Mesodermal cell (in vitro differentiated cells): ENCODE results near the gene CA7.
"Not testable (repeated sequence)": the region's sequence is repeated elsewhere in the genome, so short reads cannot be mapped to it uniquely, and the experiment has no call there.

Experiments
- H3K27ac ChIP-seq: 2 replicates; pipeline ENCODE4 v1.7.0; 2013; ENCODE audit warnings: mild to moderate bottlenecking, low read depth, low read length, moderate library complexity; ENCODE audit not compliant: severe bottlenecking
- H3K36me3 ChIP-seq: 2 replicates; pipeline ENCODE4 v1.7.1; 2013; ENCODE audit warnings: mild to moderate bottlenecking, low read length, moderate library complexity; ENCODE audit not compliant: control insufficient read depth, insufficient read depth
- H3K4me1 ChIP-seq: one replicate; pipeline ENCODE4 v1.7.1; 2013; ENCODE audit warnings: mild to moderate bottlenecking, low read length; ENCODE audit not compliant: insufficient read depth, control insufficient read depth, poor library complexity, severe bottlenecking
- H3K4me3 ChIP-seq: 2 replicates; pipeline ENCODE4 v1.7.0; 2013; ENCODE audit warnings: low read length, control low read depth, mild to moderate bottlenecking; ENCODE audit not compliant: insufficient read depth, poor library complexity, severe bottlenecking; ENCODE audit errors: extremely low read depth
- H3K9me3 ChIP-seq: 2 replicates; pipeline ENCODE4 v1.7.1; 2013; ENCODE audit warnings: mild to moderate bottlenecking, low read length, moderate library complexity; ENCODE audit not compliant: control insufficient read depth
- WGBS, 2 experiments: methylation state at CpG; one replicate each; pipeline ENCODE4 v1.1.5; 2013; ENCODE audit warnings: missing lambda C conversion rate in 2 of 2; ENCODE audit not compliant: insufficient coverage in 2 of 2; 5-methylcytosine and 5-hydroxymethylcytosine counted together

Gene CA7

DNA sequence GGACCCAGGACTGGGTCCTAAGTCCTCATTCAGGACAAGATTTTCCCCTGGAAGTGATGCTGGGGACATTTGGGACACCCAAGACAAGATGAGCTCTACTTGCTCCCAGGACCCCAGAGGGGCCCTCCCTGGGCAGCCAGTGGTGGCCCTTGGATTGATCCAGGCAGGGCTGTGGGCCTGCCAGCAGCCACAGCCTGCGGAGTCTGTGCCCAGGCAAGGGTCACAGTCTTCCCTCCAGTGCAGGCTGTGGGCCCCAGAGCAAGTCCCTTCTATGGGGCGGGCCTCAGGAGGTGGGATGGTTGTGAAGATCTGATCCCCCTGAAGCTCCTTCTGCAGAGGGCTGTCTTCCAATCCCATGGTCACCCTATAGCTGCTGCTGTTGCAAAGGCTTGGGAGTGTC lies 12.6 kb downstream of the CA7 start:
- no peak overlapping the region for H3K27ac ChIP-seq
- no peaks in the 10 kb centered on the region for H3K36me3 ChIP-seq
- H3K4me1 ChIP-seq, result peaks cover 3% of the 10 kb centered on the region
- 100% methylated on average over 1 of the region's 2 CpGs for WGBS, 2 experiments
- H3K4me3 ChIP-seq, result no peak overlapping the region
- H3K9me3 ChIP-seq, result no peaks in the 10 kb centered on the region

- 90 to 93% methylated on average over 2 to 3 of the region's 6 CpGs for WGBS, 2 experiments
- Histone ChIP-seq H3K27ac (no peak overlapping the region), H3K9me3 (no peaks in the 10 kb centered on the region), H3K36me3 (no peaks in the 10 kb centered on the region), H3K4me1 (peaks cover 3% of the 10 kb centered on the region), H3K4me3 (no peak overlapping the region)
Measured at GRCh38 chr16:66857437-66857836, 13.2 kb downstream of the CA7 start.

GRCh38 chr16:66858740-66859396 lies 14.7 kb downstream of the CA7 start:
- whole genome bisulfite sequencing, 2 experiments, result 81 to 93% methylated on average over 2 to 4 of the region's 4 CpGs
- H3K36me3 ChIP-seq, result no peaks in the 10 kb centered on the region

DNA sequence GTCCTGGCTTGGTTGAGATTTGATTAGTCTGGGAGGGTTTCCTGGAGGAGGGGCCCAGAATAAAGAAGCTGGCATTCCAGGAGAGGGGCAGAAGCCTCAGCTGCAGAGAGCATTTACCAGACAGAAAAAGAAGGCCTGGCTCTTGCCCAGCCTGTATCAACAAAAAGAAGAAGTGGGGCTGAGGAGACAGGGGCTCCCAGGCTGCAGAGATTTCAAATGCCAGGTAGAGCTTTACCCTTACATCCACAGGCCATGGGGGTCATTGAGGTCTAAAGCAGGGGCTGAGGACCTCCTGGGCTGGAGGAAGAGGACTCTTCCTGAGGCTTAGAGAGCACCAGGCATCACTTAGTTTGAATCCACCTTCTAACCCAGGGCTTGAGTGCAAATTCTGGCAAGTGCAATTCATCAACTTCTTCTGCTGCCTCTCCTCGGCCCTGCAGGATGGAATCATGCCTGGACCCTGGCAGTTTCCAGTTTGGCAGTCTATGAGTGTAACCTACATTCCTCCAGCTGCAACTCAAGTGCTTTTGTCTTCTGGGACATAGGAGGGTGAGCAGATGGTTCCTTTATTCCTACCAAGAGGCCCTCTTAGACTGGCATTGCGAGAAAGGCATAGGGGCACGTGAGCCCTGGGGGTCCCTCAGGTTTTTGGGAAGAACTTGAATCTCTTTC lies 15.3 kb downstream of the CA7 start:
- H3K4me1 ChIP-seq, result peaks cover 3% of the 10 kb centered on the region
- H3K4me3 ChIP-seq, result no peak overlapping the region
- no peaks in the 10 kb centered on the region for H3K36me3 ChIP-seq
- H3K9me3 ChIP-seq, result no peaks in the 10 kb centered on the region
- WGBS, 2 experiments, result 92 to 93% methylated on average over 3 of the region's 3 CpGs
- no peak overlapping the region for H3K27ac ChIP-seq

More at GRCh38 chr16:66858740-66859396, 14.7 kb downstream of the CA7 start:
- Histone ChIP-seq H3K9me3 (no peaks in the 10 kb centered on the region), H3K4me3 (no peak overlapping the region), H3K27ac (no peak overlapping the region), H3K4me1 (peaks cover 3% of the 10 kb centered on the region)

DNA sequence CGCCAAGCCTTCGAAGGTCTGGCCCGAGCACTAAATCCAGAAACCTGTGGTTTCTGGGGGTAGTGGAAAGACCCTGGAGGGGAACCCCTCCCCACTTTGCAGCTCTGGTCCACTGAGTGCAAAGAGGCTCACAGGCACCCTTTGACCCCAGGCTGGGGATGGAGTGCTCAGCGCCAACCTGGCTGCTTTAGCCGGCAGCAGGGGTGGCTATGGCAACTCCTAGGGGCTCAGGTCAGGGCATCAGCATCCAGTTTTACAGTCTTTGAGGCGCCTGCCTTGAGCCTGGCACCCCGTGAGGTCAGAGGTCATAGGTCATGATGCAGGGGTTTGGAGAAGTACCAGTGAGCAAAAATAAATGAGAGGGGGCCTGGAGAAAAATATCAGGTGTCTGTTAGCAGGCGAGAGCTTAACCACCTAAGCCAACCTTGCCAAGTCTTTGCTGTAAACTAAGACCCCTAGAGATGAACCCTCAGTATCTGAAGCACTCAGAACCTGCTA lies 17.9 kb downstream of the CA7 start:
- no peaks in the 10 kb centered on the region for H3K36me3 ChIP-seq
- no peaks in the 10 kb centered on the region for H3K9me3 ChIP-seq
- no peak overlapping the region for H3K4me3 ChIP-seq
- peaks cover 3% of the 10 kb centered on the region for H3K4me1 ChIP-seq
- WGBS, 2 experiments, result 88 to 96% methylated on average over 7 of the region's 8 CpGs
- no peak overlapping the region for H3K27ac ChIP-seq

DNA sequence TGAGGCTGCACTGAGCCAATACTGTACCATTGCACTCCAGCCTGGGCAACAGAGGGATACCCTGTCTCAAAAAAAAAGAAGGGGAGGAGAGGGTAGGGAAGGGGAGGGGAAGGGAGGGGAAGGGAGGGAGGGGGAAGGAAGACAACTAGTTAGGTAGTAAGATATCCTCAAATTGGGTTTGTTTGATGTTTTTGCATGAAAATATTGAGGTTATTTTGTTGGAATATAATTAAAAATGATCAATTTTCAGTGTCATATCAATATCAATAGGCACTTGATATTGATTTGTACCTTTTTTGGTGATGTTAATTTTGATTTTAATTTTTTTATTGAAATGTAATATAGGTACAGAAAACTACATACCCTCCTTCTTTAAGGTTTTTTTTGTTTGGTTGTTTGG lies 19.5 kb downstream of the CA7 start:
- no peaks in the 10 kb centered on the region for H3K9me3 ChIP-seq
- no peaks in the 10 kb centered on the region for H3K36me3 ChIP-seq
- no peak overlapping the region for H3K27ac ChIP-seq
- peaks cover 3% of the 10 kb centered on the region for H3K4me1 ChIP-seq
- no peak overlapping the region for H3K4me3 ChIP-seq

GRCh38 chr16:66869424-66869823 lies 25.2 kb downstream of the CA7 start:
- Histone ChIP-seq H3K4me3 (no peak overlapping the region), H3K27ac (no peak overlapping the region), H3K4me1 (peaks cover 6% of the 10 kb centered on the region), H3K36me3 (no peaks in the 10 kb centered on the region), H3K9me3 (no peaks in the 10 kb centered on the region)
- WGBS, 2 experiments, result 100% methylated on average over 1 of the region's 1 CpG; no CpG with 5 or more reads in 1 of the 2 experiments

- not testable (repeated sequence) for H3K27ac ChIP-seq, H3K9me3 ChIP-seq, H3K4me3 ChIP-seq, H3K36me3 ChIP-seq
- H3K4me1 ChIP-seq, result peaks cover 18% of the 10 kb centered on the region
- 92 to 100% methylated on average over 2 of the region's 2 CpGs for WGBS, 2 experiments
Measured at GRCh38 chr16:66871363-66871762, 27.1 kb downstream of the CA7 start.

DNA sequence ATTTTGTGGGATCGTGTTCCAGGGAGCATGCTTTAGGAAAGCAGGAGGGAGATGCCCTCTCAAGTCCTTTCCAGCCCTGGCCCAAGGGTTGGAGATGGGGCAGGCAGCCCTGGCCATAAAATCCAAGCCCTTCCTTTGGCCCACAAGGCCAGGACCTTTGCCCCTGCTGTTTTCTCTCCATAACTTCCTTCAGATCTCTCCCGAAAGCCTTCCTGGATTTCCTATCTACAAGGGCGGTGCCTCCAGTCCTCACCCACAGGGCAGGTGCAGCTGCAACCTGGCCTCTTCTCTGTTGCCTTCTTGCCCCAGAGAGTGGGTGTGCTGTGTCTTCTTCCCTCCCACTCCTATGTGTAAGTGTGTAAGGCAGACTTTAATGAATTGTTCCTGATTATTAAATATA lies 27.6 kb downstream of the CA7 start:
- WGBS, 2 experiments, result 56 to 100% methylated on average over 1 of the region's 3 CpGs
- Histone ChIP-seq H3K9me3 (no peaks in the 10 kb centered on the region), H3K36me3 (no peaks in the 10 kb centered on the region), H3K4me1 (peaks cover 18% of the 10 kb centered on the region), H3K27ac (no peak overlapping the region), H3K4me3 (no peak overlapping the region)

DNA sequence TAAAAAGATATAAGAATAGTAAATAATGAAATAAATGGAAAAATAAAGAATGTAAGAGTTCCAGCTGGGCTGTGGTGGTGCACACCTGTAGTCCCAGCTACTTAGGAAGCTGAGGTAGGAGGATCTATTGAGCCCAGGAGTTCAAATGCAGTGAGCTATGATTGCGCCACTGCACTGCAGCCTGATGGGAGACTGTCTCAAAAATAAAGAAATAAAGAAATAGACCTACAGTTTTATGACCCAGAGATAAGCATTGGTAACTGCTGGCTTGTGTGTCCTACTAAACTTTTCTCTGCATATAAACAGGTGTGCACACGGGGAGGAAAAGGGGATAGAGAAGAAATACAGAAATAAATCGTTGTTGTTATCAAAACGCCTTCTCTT lies 28.3 kb downstream of the CA7 start:
- H3K27ac ChIP-seq, result no peak overlapping the region
- H3K9me3 ChIP-seq, result no peaks in the 10 kb centered on the region
- H3K36me3 ChIP-seq, result no peaks in the 10 kb centered on the region
- peaks cover 18% of the 10 kb centered on the region for H3K4me1 ChIP-seq
- H3K4me3 ChIP-seq, result peak overlapping the region; percentile 30
- 66 to 68% methylated on average over 3 to 4 of the region's 4 CpGs for WGBS, 2 experiments
